IPS-NIHi7 (cell line): ENCODE data around the gene ZDHHC8.

ENCODE experiments used
- DNase-seq: peaks from one replicate; pipeline ENCODE4 v3.0.0; 2012; ENCODE audit warnings: mixed read lengths; ENCODE audit errors: extremely low spot score

The ZDHHC8 gene

DNA sequence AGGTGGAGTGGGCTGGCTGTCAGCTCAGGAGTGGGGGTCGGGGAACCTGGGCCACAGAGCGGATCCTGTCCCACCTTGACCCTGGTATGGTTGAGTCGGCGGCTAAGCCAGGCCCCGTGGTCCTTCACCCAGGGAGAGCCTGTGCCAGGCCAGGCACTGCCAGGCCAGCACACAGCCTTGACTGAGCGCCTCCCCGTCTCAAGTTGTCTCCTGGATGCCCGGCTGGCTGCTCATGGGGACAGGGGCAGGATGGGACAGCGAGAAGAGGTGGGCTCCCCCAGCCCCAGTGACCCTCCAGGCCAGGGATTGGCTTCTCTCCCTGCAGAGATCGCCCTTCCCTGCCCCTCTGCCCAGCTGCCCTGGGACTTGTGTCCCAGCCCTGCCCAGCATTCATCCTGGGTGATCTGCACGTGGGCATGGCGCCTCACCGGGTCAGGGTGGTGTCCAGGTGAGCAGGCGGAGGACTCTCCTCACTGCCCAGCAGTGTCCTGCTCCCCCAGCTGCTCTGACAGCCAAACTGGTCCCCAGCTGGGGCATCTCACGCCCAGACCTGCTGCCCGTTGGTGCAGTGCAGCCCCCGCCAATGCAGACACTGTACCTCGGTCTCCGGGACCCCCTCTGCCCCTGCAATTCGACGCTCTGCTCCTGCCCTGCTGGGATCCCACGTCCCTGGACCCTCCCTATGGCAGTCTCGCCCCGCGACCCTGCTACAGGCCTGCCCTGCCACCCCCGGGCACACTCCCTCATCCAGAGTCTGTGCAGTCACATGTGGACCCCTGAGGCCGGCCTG is 48.0 kb downstream of the ZDHHC8 start:
- no peak for DNase-seq

DNA sequence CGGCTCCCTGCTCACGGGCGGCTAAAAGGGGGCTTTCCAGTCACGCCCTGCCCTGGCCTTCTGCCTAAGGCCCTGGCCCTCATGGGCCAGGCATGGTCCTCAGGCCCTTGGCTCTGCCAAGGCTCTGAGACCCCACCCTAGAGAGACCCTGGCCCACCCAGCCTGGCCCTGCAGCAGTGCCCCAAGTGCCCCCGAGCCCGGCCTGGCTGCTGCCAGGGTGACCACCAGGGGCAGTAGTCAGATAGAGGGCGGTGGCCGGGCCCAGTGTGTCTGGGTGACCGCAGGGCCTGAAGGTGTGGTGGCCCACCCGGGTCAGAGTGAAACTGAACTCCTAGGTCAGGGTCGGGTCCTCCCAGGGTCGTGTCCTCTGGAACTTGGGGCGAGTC is 48.6 kb downstream of the ZDHHC8 start:
- DNase-seq, result no peak

DNA sequence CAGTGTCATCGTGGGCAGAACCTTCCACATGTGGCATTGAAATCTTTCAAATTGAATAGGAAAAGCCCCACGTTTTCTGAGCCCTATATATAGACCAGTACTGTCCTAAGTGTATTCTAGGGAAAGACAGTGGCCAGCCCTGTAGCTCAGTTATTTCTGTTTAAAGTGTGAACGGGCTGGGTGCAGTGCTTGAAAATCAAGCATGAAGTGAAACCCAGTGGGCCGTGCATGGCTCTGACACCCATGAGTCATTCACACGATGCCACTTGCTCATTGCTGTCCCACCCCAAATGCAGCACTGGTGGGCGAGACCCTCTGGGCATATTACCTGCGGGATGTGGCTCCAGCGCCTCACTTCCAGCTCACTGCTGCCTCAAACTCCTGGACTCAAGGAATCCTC is 49.0 kb downstream of the ZDHHC8 start:
- no peak for DNase-seq

DNA sequence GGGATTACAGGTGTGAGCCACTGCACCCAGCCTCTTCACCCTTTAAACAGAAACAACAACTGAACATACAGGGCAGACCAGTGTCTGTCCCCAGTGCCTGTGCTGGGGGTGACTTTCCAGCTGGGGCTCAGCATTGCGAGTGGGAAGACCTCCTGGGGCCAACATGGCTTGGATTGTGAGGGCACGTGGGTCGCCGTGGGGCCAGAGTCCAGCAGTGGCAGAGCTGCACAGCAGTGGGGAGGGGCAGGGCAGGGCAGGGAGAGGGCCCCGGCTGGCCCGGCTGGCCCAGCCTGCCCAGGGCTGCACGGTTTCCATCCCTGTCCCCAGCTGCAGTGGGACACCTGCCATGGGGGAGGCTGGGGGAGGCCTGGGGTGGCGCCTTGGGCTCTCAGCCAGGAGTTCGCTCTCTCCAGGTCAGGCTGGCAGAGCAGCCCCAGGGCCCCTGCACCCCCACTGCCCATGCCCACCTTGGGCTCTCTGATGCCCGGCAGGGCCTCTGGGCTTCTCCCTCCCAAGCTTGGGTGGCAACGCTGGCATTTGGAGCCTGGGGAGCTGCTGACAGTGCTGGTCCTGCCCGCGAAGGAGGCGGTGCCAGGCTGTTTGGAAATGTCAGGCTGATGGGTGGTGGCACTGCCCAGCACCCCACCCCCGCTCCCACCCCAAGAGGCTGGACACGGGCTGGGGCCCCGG is 49.7 kb downstream of the ZDHHC8 start:
- no peak for DNase-seq

DNA sequence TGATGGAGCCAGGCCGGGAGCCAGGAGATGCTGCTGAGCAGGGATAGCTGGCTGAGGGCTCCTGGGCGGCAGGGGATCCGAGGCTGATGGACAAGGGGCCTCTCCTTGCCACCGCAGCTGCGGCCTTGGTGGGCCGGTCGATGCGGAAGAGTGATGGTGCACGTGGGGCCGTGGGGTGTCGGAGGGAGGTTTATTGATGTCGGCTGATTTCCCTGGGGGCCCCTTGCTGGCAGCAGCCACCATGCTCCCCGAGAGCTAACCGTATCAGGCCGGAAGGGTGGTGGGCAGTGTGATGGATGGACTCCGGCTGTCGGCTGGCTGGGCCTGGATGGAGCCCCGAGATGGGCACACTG is 50.3 kb downstream of the ZDHHC8 start:
- no peak for DNase-seq

DNA sequence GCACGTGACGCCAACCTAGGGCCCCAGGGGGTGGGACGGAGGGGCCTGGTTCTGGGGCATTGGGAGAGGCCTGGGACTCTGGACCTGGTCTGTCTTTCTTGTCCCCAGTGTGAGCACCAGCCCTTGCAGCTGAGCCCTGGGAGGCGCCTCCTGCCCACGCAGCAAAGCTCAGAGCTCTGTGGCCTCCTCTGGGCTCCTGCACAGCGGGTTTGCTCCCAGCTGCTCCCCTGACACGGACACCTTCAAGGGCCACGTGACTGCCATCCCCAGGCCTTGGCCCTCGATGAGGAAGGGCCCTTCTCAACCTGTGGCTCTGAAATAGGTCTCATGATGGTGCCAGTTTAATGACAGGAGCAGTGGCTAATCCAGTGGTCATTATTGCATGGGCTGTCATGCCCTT is 50.8 kb downstream of the ZDHHC8 start:
- no peak for DNase-seq

DNA sequence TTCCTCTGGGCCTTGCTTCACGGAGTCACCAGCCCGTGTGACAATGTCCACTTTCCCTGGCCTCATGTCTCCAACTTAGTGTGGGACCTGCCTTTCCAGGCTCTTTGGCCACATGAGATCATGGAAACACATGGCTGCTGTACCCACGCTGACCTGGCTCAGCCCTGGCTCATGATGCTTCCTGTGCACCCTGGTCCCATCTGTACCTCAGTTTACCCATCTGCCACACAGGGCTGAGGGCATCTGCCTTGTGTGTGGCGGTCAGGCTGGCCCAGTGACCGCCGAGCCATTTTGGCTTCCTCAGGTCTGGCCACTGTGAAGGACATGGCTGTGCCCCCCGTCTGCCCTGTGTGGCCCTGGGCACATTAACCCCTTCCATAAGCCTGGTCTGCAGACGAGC is 51.5 kb downstream of the ZDHHC8 start:
- no peak for DNase-seq

DNA sequence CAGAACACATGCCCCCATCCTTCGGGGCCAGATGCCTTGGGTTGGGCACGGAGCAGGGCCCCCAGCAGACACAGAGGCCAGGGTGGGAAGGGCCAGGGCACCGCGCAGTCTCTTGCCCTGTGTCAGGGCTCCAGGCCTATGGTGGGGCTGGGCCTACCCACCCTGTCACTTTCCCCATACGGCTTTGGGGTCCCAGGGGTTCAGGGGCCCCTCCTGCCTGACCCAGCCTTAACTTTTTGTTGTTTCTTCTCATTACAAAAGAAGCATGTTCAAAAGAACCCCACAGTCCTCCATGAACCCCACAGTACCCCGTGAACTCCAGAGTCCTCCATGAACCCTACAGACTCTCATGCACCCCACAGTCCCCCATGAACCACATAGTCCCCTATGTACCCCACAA is 52.2 kb downstream of the ZDHHC8 start:
- DNase-seq, result no peak

DNA sequence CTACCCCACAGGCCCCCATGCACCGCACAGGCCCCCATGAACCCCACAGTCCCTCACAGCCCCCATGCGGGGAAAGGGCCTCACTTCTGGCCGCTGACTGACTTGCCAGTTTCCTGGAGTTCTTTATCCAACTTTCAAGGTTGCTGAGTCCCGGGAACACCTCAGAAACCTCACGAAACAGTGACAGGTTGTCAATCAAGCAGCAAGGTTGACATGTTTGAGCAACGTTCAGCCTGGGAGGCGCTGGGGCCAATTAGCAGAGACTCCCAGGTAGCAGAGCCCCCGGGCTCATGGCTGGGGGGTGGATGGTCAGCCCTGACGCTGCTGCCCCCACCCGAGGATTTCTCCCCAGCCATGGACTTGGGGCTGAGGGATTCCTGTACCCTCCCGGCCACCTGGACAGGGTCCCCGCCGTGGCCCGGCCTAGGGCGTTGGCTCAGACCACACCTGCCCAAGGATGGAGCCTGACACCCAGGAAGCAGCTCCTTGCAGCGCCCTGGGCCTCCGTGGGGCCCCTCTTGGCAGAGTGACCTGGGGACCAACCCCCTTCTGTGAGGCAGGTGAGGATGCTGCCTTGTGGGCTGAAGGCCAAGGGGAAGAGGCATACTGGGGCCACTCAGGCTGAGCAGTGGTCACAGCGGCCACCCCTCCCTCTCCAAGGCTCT is 53.0 kb downstream of the ZDHHC8 start:
- DNase-seq, result no peak

DNA sequence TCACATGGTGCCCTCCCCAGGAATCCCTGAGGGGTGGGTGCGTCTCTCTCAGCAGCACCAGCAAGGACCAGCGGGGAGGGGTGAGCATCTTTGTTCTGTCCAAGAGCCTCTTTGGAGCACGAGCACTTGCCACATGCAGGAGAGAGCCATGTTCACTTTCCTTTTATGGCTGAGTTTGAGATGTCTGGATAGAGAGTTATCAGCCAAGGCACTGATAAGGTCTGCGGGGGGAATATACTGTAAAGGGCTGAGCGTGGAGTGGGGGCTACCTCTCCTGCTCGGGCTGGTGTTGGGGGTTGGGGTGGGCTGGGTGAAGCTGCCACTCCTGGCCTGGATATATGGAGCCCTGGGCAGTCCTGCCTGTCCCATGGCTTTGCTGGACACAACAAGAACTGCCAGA is 54.1 kb downstream of the ZDHHC8 start:
- no peak for DNase-seq

DNA sequence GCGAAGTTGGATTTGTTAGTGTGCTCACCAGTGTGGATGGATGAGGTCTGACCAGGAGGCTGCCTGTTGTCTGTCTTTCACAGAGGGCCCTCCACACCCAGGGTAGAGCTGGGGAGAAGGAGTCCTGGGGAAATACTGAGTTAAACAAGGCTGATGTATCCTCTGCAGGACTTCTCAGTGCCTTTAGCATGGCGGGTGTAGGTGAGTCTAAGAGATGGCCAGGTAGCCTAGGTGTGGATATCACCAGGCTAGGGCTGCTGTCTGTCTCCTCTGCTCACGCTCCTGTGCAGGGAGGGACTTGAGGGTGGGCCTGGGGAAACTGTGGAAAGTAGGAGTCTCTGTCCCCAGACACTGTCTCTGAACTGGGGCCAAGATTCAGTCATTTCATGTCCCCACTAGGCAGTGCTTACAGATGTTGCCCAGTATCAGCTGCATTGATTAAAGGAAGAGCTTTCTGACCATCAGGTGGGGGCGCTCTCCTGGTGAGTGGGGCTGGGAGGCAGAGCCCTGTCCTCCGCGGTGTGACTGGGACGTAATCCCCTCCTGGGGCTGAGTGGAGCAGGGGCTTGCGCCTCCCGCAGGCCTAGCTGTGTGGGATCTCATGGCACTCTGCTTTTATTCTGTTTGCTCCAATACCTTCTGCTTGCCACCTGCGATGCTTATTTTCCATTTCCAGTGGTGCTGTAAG is 54.7 kb downstream of the ZDHHC8 start:
- peak; percentile 91 for DNase-seq

DNA sequence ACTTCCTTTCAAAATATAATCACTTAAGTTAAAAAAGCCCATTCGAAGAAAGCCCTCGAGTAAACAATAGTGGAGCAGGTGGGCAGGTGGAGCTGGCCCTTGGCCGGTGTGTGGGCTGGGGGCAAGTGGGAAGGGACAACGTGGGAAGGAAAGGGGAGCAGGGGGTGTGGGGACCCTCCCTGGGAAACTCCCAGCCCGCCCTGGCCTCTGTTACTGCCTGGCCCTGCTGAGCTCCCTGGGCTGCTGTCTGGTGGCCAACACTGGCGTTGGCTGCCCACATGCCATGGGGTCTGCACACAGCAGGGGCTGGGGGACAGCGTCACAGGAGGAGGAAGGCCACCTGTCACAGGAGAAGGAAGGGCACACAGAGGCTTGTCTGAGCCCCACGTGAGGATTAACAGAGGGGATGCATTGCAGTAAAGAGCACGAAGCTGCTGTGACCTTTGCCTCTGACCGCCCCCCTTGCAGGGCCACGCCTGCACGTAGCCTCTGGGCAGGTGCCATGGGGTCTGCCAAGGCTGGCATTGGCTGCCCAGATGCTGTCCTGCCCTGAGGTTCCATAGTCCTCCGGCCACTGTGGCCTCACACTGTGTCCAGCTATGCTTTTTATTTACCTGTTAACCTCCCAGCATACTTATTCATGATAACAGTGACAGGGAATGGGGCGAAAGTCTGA is 55.4 kb downstream of the ZDHHC8 start:
- DNase-seq, result no peak

DNA sequence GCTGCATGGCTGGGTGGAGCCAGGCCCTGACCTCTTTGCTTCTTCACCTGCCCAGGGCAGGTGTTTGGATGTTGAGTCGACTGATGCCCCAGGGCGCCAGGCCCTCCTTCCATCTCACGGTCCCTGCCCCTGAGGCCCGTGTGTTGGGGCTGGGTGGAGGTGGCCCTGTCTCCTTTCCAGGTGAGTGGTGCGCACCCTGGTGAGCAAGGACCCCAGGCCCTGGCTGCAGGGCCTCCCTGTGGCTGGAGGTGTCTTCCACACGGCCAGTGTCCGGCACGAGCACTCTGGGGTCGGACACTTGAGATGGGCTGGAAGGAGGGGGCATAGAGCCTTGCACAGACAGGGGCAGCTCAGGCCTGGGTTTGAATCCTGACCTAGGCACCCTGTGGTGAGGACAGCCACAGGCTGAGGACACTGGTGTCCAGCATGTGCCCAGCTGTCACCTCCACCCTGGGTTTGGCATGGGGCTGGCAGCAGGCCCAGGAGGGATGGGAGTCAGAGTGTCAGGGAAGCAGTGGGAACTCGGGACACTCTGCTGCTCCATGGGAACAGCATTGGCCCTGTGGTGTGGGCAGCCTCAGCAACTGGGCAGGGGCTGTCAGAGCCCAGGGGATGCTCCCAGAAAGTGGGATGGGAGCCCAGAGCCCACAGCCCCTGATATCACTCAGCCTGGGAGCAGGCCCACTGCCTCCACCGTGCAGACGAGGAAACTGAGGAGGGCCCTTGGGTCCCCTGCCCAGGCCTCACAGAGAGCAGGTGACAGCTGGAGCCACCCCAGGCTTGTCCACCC is 56.4 kb downstream of the ZDHHC8 start:
- no peak for DNase-seq

DNA sequence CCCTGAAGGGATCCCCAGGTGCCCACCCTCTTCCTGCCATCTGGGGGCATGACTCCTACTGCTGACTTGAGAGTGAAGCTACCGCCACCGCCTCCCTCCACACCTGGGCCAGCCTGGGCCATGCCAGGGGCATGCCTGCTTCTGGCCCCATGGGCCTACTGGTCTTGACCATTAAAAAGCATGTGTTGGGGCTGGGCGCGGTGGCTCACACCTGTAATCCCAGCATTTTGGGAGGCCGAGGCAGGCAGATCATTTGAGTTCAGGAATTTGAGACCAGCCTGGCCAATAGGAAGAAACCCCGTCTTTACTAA is 56.9 kb downstream of the ZDHHC8 start:
- DNase-seq, result no peak

DNA sequence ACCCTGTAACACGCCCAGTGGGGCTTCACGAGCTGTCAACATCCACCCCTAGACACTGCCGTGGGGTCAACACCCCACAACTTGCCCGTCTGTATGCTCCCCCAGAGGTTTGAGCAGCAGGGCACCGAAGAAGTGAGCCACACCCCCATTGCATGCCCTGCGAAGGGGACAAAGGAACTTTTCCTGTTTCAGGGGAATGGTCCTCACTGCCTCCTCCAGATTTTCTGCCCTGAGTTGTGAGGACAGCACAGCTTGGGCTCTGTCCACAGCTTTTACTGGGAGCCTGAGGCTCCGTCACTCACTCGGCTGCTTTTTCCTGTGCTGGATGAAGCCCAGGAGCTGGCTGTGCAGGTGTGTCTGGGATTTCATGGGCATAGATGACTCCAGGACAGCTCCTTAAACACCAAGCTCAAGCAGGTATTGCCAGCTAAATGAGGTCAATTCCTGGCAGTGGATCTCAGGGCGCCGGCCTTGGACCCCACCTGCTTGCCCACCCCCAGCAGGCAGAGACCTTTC is 59.5 kb downstream of the ZDHHC8 start:
- DNase-seq, result no peak

DNA sequence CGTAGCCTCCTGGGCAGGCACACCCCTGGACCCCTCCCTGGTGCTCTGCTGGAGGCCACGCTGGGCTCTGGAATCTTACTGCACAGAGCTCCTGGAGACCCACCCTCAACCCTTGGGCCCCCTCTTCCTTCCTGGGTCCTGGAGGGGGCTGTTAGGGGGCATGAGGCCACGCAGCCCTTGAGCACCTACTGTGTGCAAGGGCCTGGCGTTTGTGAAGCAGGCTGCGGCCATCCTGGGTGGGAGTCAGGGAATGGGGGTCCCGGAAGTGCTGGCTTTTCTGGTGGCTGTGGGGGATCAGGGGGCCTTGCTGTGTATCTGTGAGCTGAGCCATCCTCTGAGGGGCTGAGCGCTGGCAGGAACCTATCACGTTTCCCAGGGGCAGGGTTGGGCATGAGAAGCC is 60.2 kb downstream of the ZDHHC8 start:
- DNase-seq, result no peak

DNA sequence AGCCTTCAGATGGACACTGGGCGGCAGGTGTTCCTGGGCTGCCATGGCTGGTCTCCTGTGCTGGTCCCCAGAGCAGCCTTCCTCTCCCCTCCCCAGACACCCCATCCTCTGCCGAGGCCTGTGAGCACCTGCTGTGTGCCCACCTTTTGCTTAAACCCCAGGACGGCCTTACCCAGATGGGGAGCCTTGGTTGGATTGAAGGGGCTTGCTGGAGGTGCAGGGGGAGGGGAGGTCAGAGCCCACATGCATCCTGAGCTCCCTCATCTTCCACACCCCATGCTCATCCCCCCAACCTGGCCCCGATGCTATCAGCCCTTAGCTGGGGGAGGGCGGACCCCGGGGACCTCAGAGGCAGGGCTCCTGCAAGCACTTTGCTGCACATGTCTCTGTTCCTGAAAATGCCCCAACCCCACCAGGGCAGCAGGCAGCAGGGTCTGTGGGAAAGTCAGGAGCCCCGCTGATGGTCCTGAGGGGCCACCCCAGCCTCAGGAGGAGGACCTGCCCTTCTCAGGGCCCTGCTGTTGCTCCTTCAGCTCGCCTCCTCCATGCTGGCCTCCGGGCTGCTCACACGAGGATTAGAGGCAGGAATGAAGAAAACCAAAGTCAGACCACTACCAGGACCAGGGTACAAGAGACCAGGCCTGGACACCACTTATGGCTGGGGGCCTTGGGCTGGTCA is 60.8 kb downstream of the ZDHHC8 start:
- DNase-seq, result no peak

DNA sequence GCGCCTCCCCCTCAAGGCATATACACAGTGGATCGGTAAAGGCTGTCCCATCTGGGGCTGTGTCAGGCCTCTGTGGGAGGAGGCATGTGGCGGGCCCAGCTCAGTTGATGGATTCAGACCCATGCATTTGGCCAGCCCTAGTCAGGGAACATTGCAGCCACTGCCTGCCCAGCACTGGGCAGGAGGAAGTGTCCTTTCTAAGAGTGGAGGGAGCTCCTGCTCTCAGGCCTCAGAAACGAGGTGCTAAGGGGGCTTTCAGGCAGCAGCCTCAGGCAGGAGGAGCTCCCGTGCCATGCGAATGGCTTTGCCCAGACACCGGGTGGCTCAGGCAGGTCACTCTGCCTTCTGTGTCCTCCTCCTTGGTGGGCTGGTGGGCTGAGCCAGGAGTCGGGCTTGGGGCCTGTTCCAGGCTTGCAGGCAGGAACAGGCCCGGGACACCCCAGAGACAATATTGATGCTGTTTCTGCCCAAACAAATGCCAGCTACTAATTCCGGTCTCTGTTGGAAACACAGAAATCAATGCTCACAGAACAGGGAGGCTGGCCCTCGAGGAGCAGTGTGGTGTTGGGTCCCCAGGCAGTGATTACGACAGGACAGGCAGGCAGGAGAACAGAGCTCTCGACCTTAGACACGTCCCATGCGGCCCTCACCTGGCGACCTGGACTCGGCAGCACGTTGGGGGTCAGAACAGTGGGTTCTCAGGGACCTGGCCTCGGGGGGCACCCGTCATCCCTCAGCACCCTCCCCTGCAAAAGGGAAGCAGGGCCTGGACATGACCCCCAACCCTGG is 61.6 kb downstream of the ZDHHC8 start:
- no peak for DNase-seq

DNA sequence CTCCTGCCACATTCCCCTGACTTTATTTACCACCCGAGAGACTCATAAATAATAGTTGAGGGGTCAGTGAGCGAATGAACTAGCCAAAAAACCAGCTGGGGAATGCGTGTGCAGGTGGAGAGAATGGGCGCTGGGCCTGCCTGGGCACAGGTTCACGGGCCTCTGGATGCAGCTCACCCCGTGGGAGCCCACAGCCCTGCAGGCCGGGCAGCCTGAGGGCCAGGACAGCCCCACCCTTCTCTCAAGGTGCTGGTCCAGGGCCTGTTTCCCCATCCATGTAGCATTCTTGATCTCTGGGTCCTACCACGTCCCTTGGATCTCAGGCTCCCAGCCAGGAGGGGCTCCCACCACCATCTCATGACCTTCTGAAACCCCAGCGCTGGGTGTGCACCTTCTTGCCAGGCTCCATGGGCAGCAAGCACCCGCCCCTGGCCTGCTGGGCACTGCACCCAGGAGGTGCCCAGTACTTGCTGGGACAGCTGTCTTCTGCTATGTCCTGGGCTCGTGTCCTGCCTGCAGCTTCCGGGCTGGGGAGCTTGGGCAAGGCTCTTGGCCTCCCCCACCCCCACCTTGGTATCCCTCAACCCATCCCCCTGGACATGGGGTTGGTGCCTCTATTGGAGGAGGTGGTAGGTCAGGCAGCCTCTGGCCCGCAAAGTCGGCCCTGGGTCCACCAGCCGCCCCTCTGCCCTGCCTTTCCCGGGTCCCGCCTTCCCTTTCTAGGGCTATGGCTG is 62.3 kb downstream of the ZDHHC8 start:
- no peak for DNase-seq
